GM23248 (cell line): ENCODE results near the gene ESPN. TPM values are rescaled to one million over a fixed set of nuclear protein-coding genes. Genes with fewer than 3 reads are reported as not detected.

Experiments used
- DNase-seq: peaks from one replicate; pipeline ENCODE4 v3.0.0-alpha.2; 2015
- H2AFZ ChIP-seq: fragments of 200-600 bp; sonication (generic); 2 replicates; pipeline ENCODE4 v1.6.1; 2016; ENCODE audit warnings: antibody characterized with exemption
- H3F3A ChIP-seq: fragments of 200-600 bp; sonication (generic); 2 replicates; pipeline ENCODE4 v1.6.1; 2016; ENCODE audit warnings: mild to moderate bottlenecking, antibody characterized with exemption, mixed run types; ENCODE audit not compliant: insufficient read depth
- H3K27ac ChIP-seq: fragments of 200-600 bp; sonication (generic); 2 replicates; pipeline ENCODE4 v1.5.1; 2016; ENCODE audit warnings: mild to moderate bottlenecking
- H3K27me3 ChIP-seq: fragments of 200-600 bp; sonication (generic); replicated peaks from 2 replicates; pipeline ENCODE4 v1.6.1; 2016; ENCODE audit warnings: mild to moderate bottlenecking; ENCODE audit not compliant: insufficient read depth
- H3K36me3 ChIP-seq: fragments of 200-600 bp; sonication (generic); 2 replicates; pipeline ENCODE4 v1.6.1; 2016; ENCODE audit warnings: low read depth, mild to moderate bottlenecking
- H3K4me1 ChIP-seq: fragments of 200-600 bp; sonication (generic); 2 replicates; pipeline ENCODE4 v1.6.1; 2016; ENCODE audit warnings: mild to moderate bottlenecking; ENCODE audit not compliant: insufficient read depth
- H3K4me2 ChIP-seq: fragments of 200-600 bp; sonication (generic); one replicate; pipeline ENCODE4 v1.6.1; 2016; ENCODE audit warnings: mild to moderate bottlenecking; ENCODE audit not compliant: unreplicated experiment
- H3K4me3 ChIP-seq: fragments of 200-600 bp; sonication (generic); 2 replicates; pipeline ENCODE4 v1.5.1; 2016; ENCODE audit warnings: mild to moderate bottlenecking
- H3K79me2 ChIP-seq: fragments of 200-600 bp; sonication (generic); 2 replicates; pipeline ENCODE4 v1.6.1; 2016; ENCODE audit warnings: mild to moderate bottlenecking; ENCODE audit not compliant: insufficient read depth
- H3K9ac ChIP-seq: fragments of 200-600 bp; sonication (generic); 2 replicates; pipeline ENCODE4 v1.6.1; 2016; ENCODE audit warnings: mild to moderate bottlenecking
- H3K9me2 ChIP-seq: fragments of 200-600 bp; sonication (generic); 2 replicates; pipeline ENCODE4 v1.6.1; 2016; ENCODE audit warnings: mixed run types, mild to moderate bottlenecking, moderate library complexity; ENCODE audit not compliant: insufficient read depth
- H3K9me3 ChIP-seq: fragments of 200-600 bp; sonication (generic); one replicate; pipeline ENCODE4 v1.6.1; 2017; ENCODE audit warnings: low read depth
- H4K20me1 ChIP-seq: fragments of 200-600 bp; sonication (generic); 2 replicates; pipeline ENCODE4 v1.6.0; 2016; ENCODE audit not compliant: insufficient read depth
- EZH2 ChIP-seq: fragments of 200-600 bp; sonication (generic); IDR thresholded peaks from 2 replicates; pipeline ENCODE4 v1.6.1; 2018; ENCODE audit warnings: antibody characterized with exemption, mild to moderate bottlenecking; ENCODE audit not compliant: insufficient read depth, poor library complexity, severe bottlenecking
- EZH2phosphoT487 ChIP-seq: fragments of 200-600 bp; sonication (generic); IDR thresholded peaks from 2 replicates; pipeline ENCODE4 v1.6.1; 2018; ENCODE audit warnings: antibody characterized with exemption, moderate library complexity, mild to moderate bottlenecking, low read depth; ENCODE audit not compliant: insufficient read depth
- WGBS, 2 experiments: methylation state at CpG; one replicate each; pipeline ENCODE4 v1.1.6; 2015 to 2017; ENCODE audit warnings: low lambda C conversion rate in 2 of 2, low coverage in 1 of 2; ENCODE audit errors: missing lambda C conversion rate in 2 of 2; 5-methylcytosine and 5-hydroxymethylcytosine counted together
- in situ Hi-C: fragments of 300-500 bp; cut with MboI; formaldehyde crosslinking; loops from 2 replicates; pipeline ENCODE4 v1.15.0; 2020
- polyA plus RNA-seq: library from polyadenylated mRNA; unstranded; fragments of >200 nt; fragmentation: Nextera tagmentation; extraction: Ambion mirVana; gene quantifications from 2 replicates; pipeline ENCODE4 v1.2.1, GENCODE V29; 2016
- total RNA-seq: library from RNA; depleted of rRNA; stranded (reverse); fragments of >200 nt; shearing (Covaris generic); gene quantifications from 2 replicates; pipeline ENCODE4 v1.2.3, GENCODE V29; 2014

ESPN gene
- total and polyA plus RNA-seq, 2 experiments from 2014 or later, result not detected

DNA sequence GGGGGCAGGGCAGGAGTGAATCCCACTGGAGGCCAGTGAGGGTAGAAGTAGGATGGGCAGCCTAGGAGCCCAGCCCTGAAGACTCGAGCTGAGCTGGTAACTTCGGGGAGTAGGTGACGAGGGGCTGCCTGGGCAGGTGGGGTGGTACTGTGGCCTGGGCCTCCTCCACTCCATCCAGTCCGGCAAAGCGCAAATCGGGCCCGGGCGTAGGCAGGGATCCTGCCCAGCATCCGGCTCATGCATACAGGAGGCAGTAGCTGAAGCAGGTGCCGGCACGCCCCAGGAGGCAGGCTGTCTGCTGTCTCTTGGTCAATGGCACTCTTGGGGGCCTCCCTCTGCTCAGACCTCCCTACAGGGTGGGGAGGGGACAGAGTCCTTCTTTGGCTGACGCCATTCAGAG is 42.6 kb downstream of the ESPN start:
- no peaks in the 10 kb centered on the region for H3K9me2 ChIP-seq
- H4K20me1 ChIP-seq, result no peaks in the 10 kb centered on the region
- no peaks in the 10 kb centered on the region for H3K79me2 ChIP-seq
- no peak overlapping the region for H3K9ac ChIP-seq
- H3K4me3 ChIP-seq, result no peak overlapping the region
- no peak overlapping the region for H3K27ac ChIP-seq
- no peaks in the 10 kb centered on the region for H3K9me3 ChIP-seq
- H2AFZ ChIP-seq, result no peak overlapping the region
- in situ Hi-C loops, result no loop called here
- no peaks in the 10 kb centered on the region for H3K36me3 ChIP-seq
- no peaks in the 10 kb centered on the region for H3F3A ChIP-seq
- 93 to 97% methylated on average over 12 of the region's 12 CpGs for WGBS, 2 experiments
- TF ChIP-seq EZH2phosphoT487 (no peak), EZH2 (no peak)
- DNase-seq, result no peak
- no peaks in the 10 kb centered on the region for H3K4me1 ChIP-seq
- H3K27me3 ChIP-seq, result no peaks in the 10 kb centered on the region
- H3K4me2 ChIP-seq, result no peak overlapping the region

DNA sequence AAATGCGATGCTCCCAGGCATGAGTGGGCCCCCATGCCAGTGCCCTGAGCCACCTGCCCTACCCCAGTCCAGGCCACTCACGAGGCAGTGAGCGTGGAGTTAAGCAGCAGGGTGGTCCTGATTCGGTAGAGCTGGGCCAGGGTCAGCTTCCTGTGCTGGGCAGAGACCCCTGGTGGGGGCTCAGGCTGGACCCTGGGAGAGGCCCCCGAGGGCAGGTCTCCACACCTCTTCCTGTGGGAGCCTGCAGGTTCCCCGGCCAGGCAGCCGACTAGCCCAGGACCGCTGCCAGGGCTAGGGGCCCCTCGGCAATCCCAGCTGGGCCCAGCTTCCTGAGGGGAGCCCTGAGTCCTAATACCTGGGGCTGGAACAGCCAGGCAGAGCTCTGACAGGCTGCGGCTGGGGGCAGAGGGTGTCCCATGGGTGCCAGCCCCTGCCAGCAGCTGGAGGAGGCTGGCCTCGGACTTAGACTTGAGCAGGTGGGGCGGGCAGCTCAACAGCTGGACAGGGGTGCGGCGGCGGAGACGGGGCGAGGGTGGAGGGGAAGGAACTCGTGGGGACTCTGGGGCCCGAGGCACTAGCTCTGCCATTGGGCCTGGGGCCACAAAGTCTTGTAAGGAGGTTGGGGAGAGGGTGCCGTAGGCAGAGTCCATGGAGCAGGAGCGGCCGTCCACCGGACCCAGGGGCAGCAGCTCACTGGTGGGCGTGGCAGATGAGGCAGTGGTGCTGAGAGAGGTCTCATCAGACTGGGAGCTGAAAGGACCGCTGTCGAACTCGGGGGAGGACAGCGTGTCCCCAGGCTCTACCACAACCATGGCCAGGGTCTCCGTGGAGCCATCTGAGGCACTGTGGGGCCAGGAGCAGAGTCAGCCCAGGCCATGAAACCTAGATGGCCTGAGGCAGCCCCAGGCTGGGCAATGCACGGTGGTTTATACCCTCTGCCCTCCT is 43.4 kb downstream of the ESPN start:
- Histone ChIP-seq H3K27me3 (no peaks in the 10 kb centered on the region), H3K27ac (no peak overlapping the region), H3K36me3 (no peaks in the 10 kb centered on the region), H3K4me3 (no peak overlapping the region), H3K9ac (no peak overlapping the region), H3F3A (no peaks in the 10 kb centered on the region), H3K4me2 (no peak overlapping the region), H4K20me1 (no peaks in the 10 kb centered on the region), H3K79me2 (no peaks in the 10 kb centered on the region), H3K9me3 (no peaks in the 10 kb centered on the region), H2AFZ (no peak overlapping the region), H3K9me2 (no peaks in the 10 kb centered on the region), H3K4me1 (no peaks in the 10 kb centered on the region)
- WGBS, 2 experiments, result 87 to 95% methylated on average over 25 to 28 of the region's 30 CpGs
- in situ Hi-C loops, result no loop called here
- no peak for DNase-seq
- TF ChIP-seq EZH2 (no peak), EZH2phosphoT487 (no peak)

DNA sequence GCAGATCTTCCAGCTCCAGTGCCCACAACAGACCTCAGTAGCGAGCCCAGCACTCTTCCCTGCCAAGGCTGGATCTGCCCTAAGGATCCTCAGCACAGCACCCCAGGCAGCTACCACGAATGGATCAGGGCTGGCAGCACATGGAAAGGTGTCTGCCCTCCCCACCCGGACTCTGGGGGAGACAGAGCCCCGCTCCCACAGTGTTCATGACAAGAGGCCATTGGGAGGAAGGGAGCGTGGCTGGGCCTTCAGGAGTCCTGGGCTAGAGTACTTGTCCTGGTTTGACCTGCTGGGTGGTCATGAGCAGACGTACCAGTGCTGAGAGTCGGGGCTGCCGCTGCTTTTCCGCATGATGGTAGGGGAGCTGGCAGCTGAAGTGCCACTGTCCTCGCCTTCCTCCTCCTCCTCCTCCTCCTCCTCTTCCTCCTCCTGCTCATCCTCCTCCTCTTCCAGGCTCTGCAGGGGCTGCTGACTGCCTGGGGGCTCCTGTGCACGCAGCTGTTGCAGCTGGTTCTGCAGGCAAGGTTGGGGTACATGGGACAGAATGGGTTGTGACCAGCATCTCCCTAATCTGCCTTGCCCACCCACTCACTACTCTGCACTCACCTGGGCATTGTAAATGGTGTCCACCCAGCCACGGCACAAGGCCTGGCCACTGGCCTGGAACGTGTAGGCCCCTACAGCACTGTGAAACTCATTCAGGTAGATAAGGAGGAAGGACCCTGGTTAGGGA is 44.3 kb downstream of the ESPN start:
- no peak overlapping the region for H3K27ac ChIP-seq
- in situ Hi-C loops, result no loop called here
- H3K4me3 ChIP-seq, result no peak overlapping the region
- H2AFZ ChIP-seq, result no peak overlapping the region
- TF ChIP-seq EZH2phosphoT487 (no peak), EZH2 (no peak)
- H4K20me1 ChIP-seq, result no peaks in the 10 kb centered on the region
- H3K79me2 ChIP-seq, result no peaks in the 10 kb centered on the region
- no peaks in the 10 kb centered on the region for H3K9me2 ChIP-seq
- H3K4me1 ChIP-seq, result no peaks in the 10 kb centered on the region
- H3K4me2 ChIP-seq, result no peak overlapping the region
- WGBS, 2 experiments, result 82 to 86% methylated on average over 13 of the region's 13 CpGs
- H3K36me3 ChIP-seq, result no peaks in the 10 kb centered on the region
- no peaks in the 10 kb centered on the region for H3K27me3 ChIP-seq
- DNase-seq, result no peak
- no peaks in the 10 kb centered on the region for H3F3A ChIP-seq
- H3K9me3 ChIP-seq, result no peaks in the 10 kb centered on the region
- no peak overlapping the region for H3K9ac ChIP-seq

DNA sequence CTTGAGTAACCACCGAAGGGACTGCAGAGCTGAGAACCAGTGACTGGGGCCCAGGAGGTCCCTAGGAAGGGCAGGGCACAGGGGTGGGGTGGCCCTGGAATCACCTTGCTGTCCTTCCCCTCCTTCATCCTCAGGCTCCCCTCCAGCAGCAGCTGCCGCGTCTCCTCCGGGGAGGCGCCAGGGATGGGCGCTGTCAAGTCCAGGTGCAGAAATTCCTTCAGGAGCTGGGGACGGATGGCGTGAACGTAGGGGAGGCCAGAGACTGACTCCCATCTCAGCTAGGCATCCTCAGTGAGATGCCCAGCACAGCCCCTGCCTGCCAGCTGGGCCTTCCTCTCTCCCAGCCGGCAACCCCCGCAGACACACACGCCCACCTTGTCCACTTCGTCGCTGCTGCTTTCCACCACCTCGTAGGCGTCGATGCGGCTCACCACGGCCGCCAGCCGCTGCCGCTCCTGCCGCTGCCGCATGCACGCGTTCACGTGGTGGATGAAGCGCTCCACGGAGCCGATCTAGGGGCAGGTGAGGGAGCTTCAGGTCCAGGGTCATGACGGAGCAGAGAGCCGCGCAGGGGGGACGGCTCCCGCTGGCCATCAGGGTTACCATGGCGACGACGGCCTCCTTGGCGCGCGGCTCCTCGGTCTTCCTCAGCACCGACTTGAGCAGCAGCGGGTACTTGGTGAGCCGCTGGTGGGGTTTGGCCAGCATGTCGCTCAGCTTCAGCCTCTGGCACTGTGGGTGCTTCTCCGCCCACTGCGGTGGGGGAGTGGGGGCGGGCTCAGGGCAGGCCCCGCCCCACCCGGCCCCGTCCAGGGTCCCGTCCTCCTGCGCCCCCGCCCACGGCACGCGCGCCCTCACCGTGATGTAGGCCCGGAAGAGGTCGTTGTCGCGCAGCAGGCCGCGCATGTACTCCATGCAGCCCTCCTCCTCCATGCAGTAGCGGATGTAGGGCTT is 45.8 kb downstream of the ESPN start:
- Histone ChIP-seq H3K4me3 (no peak overlapping the region), H3K9ac (no peak overlapping the region), H3K27ac (no peak overlapping the region), H2AFZ (no peak overlapping the region), H3K9me3 (no peaks in the 10 kb centered on the region), H3K36me3 (no peaks in the 10 kb centered on the region), H3F3A (no peaks in the 10 kb centered on the region), H4K20me1 (no peaks in the 10 kb centered on the region), H3K9me2 (no peaks in the 10 kb centered on the region), H3K79me2 (no peaks in the 10 kb centered on the region), H3K4me1 (no peaks in the 10 kb centered on the region), H3K27me3 (no peaks in the 10 kb centered on the region), H3K4me2 (no peak overlapping the region)
- no peak for TF ChIP-seq EZH2phosphoT487
- no peak for TF ChIP-seq EZH2
- in situ Hi-C loops, result no loop called here
- DNase-seq, result no peak
- 75 to 85% methylated on average over 56 to 67 of the region's 67 CpGs for WGBS, 2 experiments
